HepG2 (cell line): ENCODE measurements around the gene SPNS2. TPM values are rescaled to one million over a fixed set of nuclear protein-coding genes. Genes with fewer than 3 reads are reported as not detected.

Source experiments
- ATAC-seq: fragments of 200-7000 bp; cut with Tn5 transposase; 3 replicates; pipeline ENCODE4 v1.9.1; 2020; ENCODE audit warnings: mild to moderate bottlenecking, moderate library complexity
- BruUV-seq: library from RNA; stranded (reverse); fragments of 400-500 nt; replicated peaks from 2 replicates; lab custom pipeline; 2021; lab: Mats Ljungman, UMichigan
- CTCF ChIA-PET: fragments of 300-600 bp; formaldehyde crosslinking; extraction: SDS; loops from one replicate; lab custom pipeline; 2021; ENCODE audit warnings: low total read pairs, inconsistent platforms, low intra/inter-chr PET ratio; lab: Yijun Ruan, JAX
- POLR2A ChIA-PET: fragments of 350-600 bp; sonication (Branson Sonifier 250); formaldehyde crosslinking; loops from one replicate; lab custom pipeline; 2020; ENCODE audit warnings: antibody characterized with exemption, inconsistent platforms; lab: Yijun Ruan, JAX
- DNase-seq: peaks from one replicate; pipeline ENCODE4 v3.0.0-alpha.2; 2015; ENCODE audit warnings: low spot score
- FAIRE-seq: peaks from 3 replicates; lab custom pipeline; 2011; peaks lifted over from hg19 to GRCh38; lab: Jason Lieb, UNC
- H2AFZ ChIP-seq: one replicate; pipeline ENCODE4 v1.6.1; 2011; ENCODE audit warnings: low read length, inconsistent platforms
- H3K27ac ChIP-seq: fragments of 300-600 bp; 3 replicates; pipeline ENCODE4 v1.8.0; 2011; ENCODE audit warnings: mixed run types, mild to moderate bottlenecking, mixed read lengths, low read length, inconsistent platforms; ENCODE audit not compliant: insufficient read depth; ENCODE audit errors: extremely low read length
- H3K27me3 ChIP-seq, 2 experiments: fragments of 200-600 bp in 1 of 2; 2 replicates in 1 of 2; 3 replicates in 1 of 2; pipeline versions ENCODE4 v1.6.0 to v1.8.0; 2011; ENCODE audit warnings: low read length in 2 of 2, mild to moderate bottlenecking in 2 of 2, moderate library complexity in 2 of 2, inconsistent platforms in 1 of 2; ENCODE audit not compliant: insufficient read depth in 2 of 2, control insufficient read depth in 1 of 2
- H3K36me3 ChIP-seq, 2 experiments: fragments of 200-600 bp in 1 of 2; replicated peaks in 1 of 2; 2 replicates in 1 of 2; 3 replicates in 1 of 2; pipeline versions ENCODE4 v1.5.1 to v1.8.0; 2011; ENCODE audit warnings: low read length in 2 of 2, inconsistent platforms in 1 of 2; ENCODE audit not compliant: insufficient read depth in 2 of 2, control insufficient read depth in 1 of 2
- H3K4me1 ChIP-seq: 2 replicates; pipeline ENCODE4 v1.5.1; 2012; ENCODE audit warnings: low read length, inconsistent platforms; ENCODE audit not compliant: insufficient read depth
- H3K4me2 ChIP-seq: 2 replicates; pipeline ENCODE4 v1.6.0; 2011; ENCODE audit warnings: low read depth, low read length, inconsistent platforms
- H3K4me3 ChIP-seq, 3 experiments: fragments of 200-600 bp in 1 of 3; sonication (generic), shearing (Covaris generic) in 1 of 3; replicated peaks in 1 of 3; 2 replicates each; pipeline ENCODE4 v1.5.1; 2011 to 2016; ENCODE audit warnings: low read length in 3 of 3, inconsistent platforms in 2 of 3, low read depth in 2 of 3, mild to moderate bottlenecking in 2 of 3, control low read depth in 1 of 3, mixed read lengths in 1 of 3; ENCODE audit not compliant: insufficient read depth in 1 of 3
- H3K79me2 ChIP-seq: one replicate; pipeline ENCODE4 v1.6.1; 2011; ENCODE audit warnings: low read length, inconsistent platforms; ENCODE audit not compliant: insufficient read depth
- H3K9ac ChIP-seq: 2 replicates; pipeline ENCODE4 v1.6.0; 2011; ENCODE audit warnings: mild to moderate bottlenecking, low read depth, low read length, inconsistent platforms; ENCODE audit not compliant: insufficient read depth
- H3K9me3 ChIP-seq: 2 replicates; pipeline ENCODE4 v1.5.1; 2012; ENCODE audit warnings: mild to moderate bottlenecking, low read length
- H4K20me1 ChIP-seq: 2 replicates; pipeline ENCODE4 v1.6.0; 2011; ENCODE audit warnings: inconsistent platforms, mild to moderate bottlenecking, low read length, moderate library complexity; ENCODE audit not compliant: insufficient read depth
- ARNT2 ChIP-seq: sonication (generic); formaldehyde crosslinking; IDR thresholded peaks from 2 replicates; pipeline ENCODE4 v1.8.0; 2022; ENCODE audit warnings: mild to moderate bottlenecking, low read depth, missing genetic modification reagents, moderate library complexity
- ATAD3A ChIP-seq: sonication (generic); formaldehyde crosslinking; IDR thresholded peaks from 2 replicates; pipeline ENCODE4 v1.4.0; 2020; ENCODE audit warnings: missing genetic modification reagents
- GABPA ChIP-seq, 2 experiments: IDR thresholded peaks; 2 replicates each; pipeline ENCODE4 v1.6.1; 2011 to 2016; ENCODE audit warnings: low read depth in 2 of 2, low read length in 1 of 2, missing biosample characterization in 1 of 2, missing genetic modification characterization in 1 of 2
- GATAD2A ChIP-seq: IDR thresholded peaks from 2 replicates; pipeline ENCODE4 v1.6.1; 2016
- GLI4 ChIP-seq: sonication (generic); formaldehyde crosslinking; IDR thresholded peaks from 2 replicates; pipeline ENCODE4 v1.5.1; 2020; ENCODE audit warnings: missing genetic modification reagents, mild to moderate bottlenecking, moderate library complexity, borderline replicate concordance
- HDAC1 ChIP-seq: sonication (generic); formaldehyde crosslinking; IDR thresholded peaks from 2 replicates; pipeline ENCODE4 v1.5.1; 2020; ENCODE audit warnings: mild to moderate bottlenecking, missing genetic modification reagents
- ISX ChIP-seq: sonication (generic); formaldehyde crosslinking; conservative IDR thresholded peaks from 2 replicates; pipeline ENCODE4 v1.5.0; 2020; ENCODE audit warnings: missing genetic modification reagents
- KDM5B ChIP-seq: sonication (generic); formaldehyde crosslinking; IDR thresholded peaks from 2 replicates; pipeline ENCODE4 v1.4.0; 2020; ENCODE audit warnings: missing genetic modification reagents, mild to moderate bottlenecking, borderline replicate concordance
- ONECUT2 ChIP-seq: sonication (generic); formaldehyde crosslinking; IDR thresholded peaks from 2 replicates; pipeline ENCODE4 v1.4.0; 2020; ENCODE audit warnings: missing genetic modification reagents
- PHF5A ChIP-seq: IDR thresholded peaks from one replicate; pipeline ENCODE4 v1.6.1; 2018; ENCODE audit warnings: low read depth, missing genetic modification reagents; ENCODE audit not compliant: unreplicated experiment
- SPEN ChIP-seq: sonication (generic); formaldehyde crosslinking; IDR thresholded peaks from 2 replicates; pipeline ENCODE4 v1.5.1; 2020; ENCODE audit warnings: low read depth, mild to moderate bottlenecking, missing genetic modification reagents
- TBP ChIP-seq: sonication (generic); formaldehyde crosslinking; IDR thresholded peaks from 2 replicates; pipeline ENCODE4 v1.5.0; 2020; ENCODE audit warnings: missing genetic modification reagents
- ZBTB38 ChIP-seq: sonication (generic); formaldehyde crosslinking; IDR thresholded peaks from 2 replicates; pipeline ENCODE4 v1.5.1; 2020; ENCODE audit warnings: mild to moderate bottlenecking, missing genetic modification reagents
- ZBTB7A ChIP-seq: sonication (generic); formaldehyde crosslinking; IDR thresholded peaks from 2 replicates; pipeline ENCODE4 v1.8.0; 2022; ENCODE audit warnings: mild to moderate bottlenecking, missing genetic modification reagents
- ZFP90 ChIP-seq: sonication (generic); formaldehyde crosslinking; IDR thresholded peaks from 2 replicates; pipeline ENCODE4 v1.8.0; 2022; ENCODE audit warnings: missing genetic modification reagents, mild to moderate bottlenecking, inconsistent platforms, borderline replicate concordance
- ZNF326 ChIP-seq: sonication (generic); formaldehyde crosslinking; IDR thresholded peaks from 2 replicates; pipeline ENCODE4 v1.4.0; 2020; ENCODE audit warnings: missing genetic modification reagents, borderline replicate concordance
- ZNF572 ChIP-seq: sonication (generic); formaldehyde crosslinking; IDR thresholded peaks from 2 replicates; pipeline ENCODE4 v1.5.1; 2020; ENCODE audit warnings: mild to moderate bottlenecking, missing genetic modification reagents
- ZNF761 ChIP-seq: sonication (generic); formaldehyde crosslinking; conservative IDR thresholded peaks from 2 replicates; pipeline ENCODE4 v1.4.0; 2020; ENCODE audit warnings: mild to moderate bottlenecking, missing genetic modification reagents
- ZNF788 ChIP-seq: sonication (generic); formaldehyde crosslinking; IDR thresholded peaks from 2 replicates; pipeline ENCODE4 v1.5.0; 2020; ENCODE audit warnings: mild to moderate bottlenecking, missing genetic modification reagents, borderline replicate concordance
- WGBS: methylation state at CpG from one replicate; pipeline ENCODE4 v1.1.6; 2017; ENCODE audit warnings: low lambda C conversion rate; 5-methylcytosine and 5-hydroxymethylcytosine counted together
- in situ Hi-C: cut with HindIII; loops from 2 replicates; pipeline ENCODE4 v1.10.0; 2017; ENCODE audit warnings: low pct_unique_long_range_greater_than_20kb; ENCODE audit not compliant: extremely low pct_ligation_motif_present
- intact Hi-C: fragments of 100-400 bp; cut with micrococcal nuclease; formaldehyde crosslinking; loops from one replicate; pipeline ENCODE4 v1.10.0; 2022; ENCODE audit not compliant: unreplicated experiment
- polyA plus RNA-seq, 8 experiments: library from polyadenylated mRNA; depleted of rRNA in 3 of 8; stranded (reverse) in 7 of 8; unstranded in 1 of 8; fragments of >200 nt; fragmentation: Illumina TruSeq in 4 of 8; extraction: Trizol in 4 of 8; gene quantifications; 2 replicates each; pipeline versions ENCODE4 v1.2.1 to v1.2.3, GENCODE V29; 2011 to 2016; ENCODE audit warnings: low read depth in 4 of 8, missing spikeins in 1 of 8, mixed read lengths in 1 of 8; ENCODE audit not compliant: insufficient read depth in 1 of 8
- total RNA-seq, 5 experiments: library from RNA; depleted of rRNA; stranded (reverse); fragments of >200 nt; fragmentation: Illumina TruSeq; extraction: Trizol; gene quantifications; 2 replicates each; pipeline ENCODE4 v1.2.3, GENCODE V29; 2016; ENCODE audit warnings: low read depth in 1 of 5
- TF ChIP-seq, protein P1 (sequence below): IDR thresholded peaks from 2 replicates; pipeline ENCODE4 v1.6.1; 2016; ENCODE audit warnings: missing biosample characterization, missing genetic modification reagents, low read depth
- TF ChIP-seq, protein P2 (sequence below): IDR thresholded peaks from 2 replicates; pipeline ENCODE4 v1.6.1; 2016; ENCODE audit warnings: missing compliant biosample characterization, missing genetic modification reagents, borderline replicate concordance
- TF ChIP-seq, protein P3 (sequence below): IDR thresholded peaks from 2 replicates; pipeline ENCODE4 v1.6.1; 2016; ENCODE audit warnings: missing compliant biosample characterization, missing genetic modification reagents, borderline replicate concordance

Gene SPNS2
- total and polyA plus RNA-seq, 2 of the 13 experiments (the other 11 are each of a cell fraction or from before 2014, with no cell fraction given) = 0.01 TPM; not detected in 1

DNA sequence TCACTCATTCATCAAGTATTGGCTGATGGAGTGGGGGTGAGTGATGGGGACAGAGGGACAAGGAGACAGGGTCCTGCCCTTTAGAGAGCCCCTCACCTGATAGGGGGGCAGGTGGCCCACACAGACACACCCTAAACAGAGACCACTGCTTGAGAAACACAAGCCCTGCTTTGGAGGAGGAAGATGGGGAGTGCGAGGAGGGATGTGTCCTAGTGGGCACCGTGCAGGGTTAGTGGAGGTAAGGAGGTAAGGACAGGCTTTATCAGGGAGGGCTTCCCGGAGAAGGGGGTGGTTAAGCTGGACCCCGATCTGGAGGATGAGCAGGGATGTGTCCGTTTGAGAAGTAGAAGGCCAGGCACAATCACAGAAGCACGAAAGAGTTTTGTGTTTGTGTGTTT is 77.5 kb downstream of the SPNS2 start:
- Histone ChIP-seq H3K27me3 (peaks cover 2 to 4% of the 10 kb centered on the region in 2 experiments; a peak in 2 of 5 replicates), H3K9me3 (no peaks in the 10 kb centered on the region), H4K20me1 (no peaks in the 10 kb centered on the region), H3K4me2 (peak overlapping the region; percentile 80), H3K27ac (no peak overlapping the region), H3K36me3 (no peaks in the 10 kb centered on the region), H3K4me1 (peaks cover 61% of the 10 kb centered on the region), H3K79me2 (no peaks in the 10 kb centered on the region), H3K4me3 (peak overlapping the region; percentile 47 to 67 (median 56); a peak in 5 of 6 replicates), H3K9ac (peak overlapping the region; percentile 67), H2AFZ (no peak overlapping the region)
- WGBS = 5% methylated on average over 6 of the region's 6 CpGs
- ChIA-PET CTCF (no interaction called here), POLR2A (interaction anchor here (1.1 to 3.2 kb wide), 5 partner anchors 9 to 134 kb away, joined by 4 to 21 read pairs (median 4); partner anchors contain the start of genes ARRB2, GGT6 and MYBBP1A)
- in situ Hi-C loops = no loop called here
- DNase-seq = no peak
- ATAC-seq = peak; percentile 17
- intact Hi-C loops = no loop called here
- TSS peak; percentile 70 for BruUV-seq
- no peak for FAIRE-seq
- TF ChIP-seq ZNF326 = no peak
- TF ChIP-seq ZBTB7A (CRISPR knock-in tag) = 0 out of 2 replicates have a peak, but pooled peaks have one; percentile 22
- no peak for TF ChIP-seq SPEN (CRISPR knock-in tag)
- no peak for TF ChIP-seq ATAD3A (CRISPR knock-in tag)
- TF ChIP-seq ZNF572 (CRISPR knock-in tag) = no peak
- no peak for TF ChIP-seq GABPA (IDR thresholded peaks at IDR 0.05; ENCODE audit: low read depth, low read length)
- TF ChIP-seq GABPA (CRISPR knock-in tag; IDR thresholded peaks at IDR 0.05; ENCODE audit: low read depth) = no peak
- no peak for TF ChIP-seq ZBTB38 (CRISPR knock-in tag)
- TF ChIP-seq, protein P1, sequence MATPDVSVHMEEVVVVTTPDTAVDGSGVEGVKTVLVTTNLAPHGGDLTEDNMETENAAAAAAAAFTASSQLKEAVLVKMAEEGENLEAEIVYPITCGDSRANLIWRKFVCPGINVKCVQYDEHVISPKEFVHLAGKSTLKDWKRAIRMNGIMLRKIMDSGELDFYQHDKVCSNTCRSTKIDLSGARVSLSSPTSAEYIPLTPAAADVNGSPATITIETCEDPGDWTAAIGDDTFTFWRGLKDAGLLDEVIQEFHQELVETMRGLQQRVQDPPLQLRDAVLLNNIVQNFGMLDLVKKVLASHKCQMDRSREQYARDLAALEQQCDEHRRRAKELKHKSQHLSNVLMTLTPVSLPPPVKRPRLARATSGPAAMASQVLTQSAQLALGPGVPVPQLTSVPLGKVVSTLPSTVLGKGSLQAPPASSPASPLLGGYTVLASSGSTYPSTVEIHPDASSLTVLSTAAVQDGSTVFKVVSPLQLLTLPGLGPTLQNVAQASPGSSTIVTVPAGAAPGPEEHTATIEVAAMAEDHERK (CRISPR knock-in tag) = no peak
- no peak for TF ChIP-seq ZFP90 (CRISPR knock-in tag)
- TF ChIP-seq, protein P2, sequence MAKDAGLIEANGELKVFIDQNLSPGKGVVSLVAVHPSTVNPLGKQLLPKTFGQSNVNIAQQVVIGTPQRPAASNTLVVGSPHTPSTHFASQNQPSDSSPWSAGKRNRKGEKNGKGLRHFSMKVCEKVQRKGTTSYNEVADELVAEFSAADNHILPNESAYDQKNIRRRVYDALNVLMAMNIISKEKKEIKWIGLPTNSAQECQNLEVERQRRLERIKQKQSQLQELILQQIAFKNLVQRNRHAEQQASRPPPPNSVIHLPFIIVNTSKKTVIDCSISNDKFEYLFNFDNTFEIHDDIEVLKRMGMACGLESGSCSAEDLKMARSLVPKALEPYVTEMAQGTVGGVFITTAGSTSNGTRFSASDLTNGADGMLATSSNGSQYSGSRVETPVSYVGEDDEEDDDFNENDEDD = no peak
- TF ChIP-seq HDAC1 (CRISPR knock-in tag) = 0 out of 2 replicates have a peak, but pooled peaks have one; percentile 3
- TF ChIP-seq, protein P3, sequence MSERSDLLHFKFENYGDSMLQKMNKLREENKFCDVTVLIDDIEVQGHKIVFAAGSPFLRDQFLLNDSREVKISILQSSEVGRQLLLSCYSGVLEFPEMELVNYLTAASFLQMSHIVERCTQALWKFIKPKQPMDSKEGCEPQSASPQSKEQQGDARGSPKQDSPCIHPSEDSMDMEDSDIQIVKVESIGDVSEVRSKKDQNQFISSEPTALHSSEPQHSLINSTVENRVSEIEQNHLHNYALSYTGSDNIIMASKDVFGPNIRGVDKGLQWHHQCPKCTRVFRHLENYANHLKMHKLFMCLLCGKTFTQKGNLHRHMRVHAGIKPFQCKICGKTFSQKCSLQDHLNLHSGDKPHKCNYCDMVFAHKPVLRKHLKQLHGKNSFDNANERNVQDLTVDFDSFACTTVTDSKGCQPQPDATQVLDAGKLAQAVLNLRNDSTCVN (CRISPR knock-in tag) = 0 out of 2 replicates have a peak, but pooled peaks have one; percentile 5
- no peak for TF ChIP-seq GLI4
- TF ChIP-seq ZNF788 (CRISPR knock-in tag) = 0 out of 2 replicates have a peak, but pooled peaks have one; percentile 3
- 0 out of 2 replicates have a peak, but pooled peaks have one; percentile 1 for TF ChIP-seq GATAD2A (CRISPR knock-in tag)
- TF ChIP-seq KDM5B (CRISPR knock-in tag) = no peak
- no peak for TF ChIP-seq PHF5A (CRISPR knock-in tag)
- TF ChIP-seq ISX (CRISPR knock-in tag) = no peak
- no peak for TF ChIP-seq ZNF761 (CRISPR knock-in tag)
- no peak for TF ChIP-seq ONECUT2 (CRISPR knock-in tag)
- TF ChIP-seq ARNT2 (CRISPR knock-in tag) = 0 out of 2 replicates have a peak, but pooled peaks have one; percentile 7
- no peak for TF ChIP-seq TBP (CRISPR knock-in tag)
